GM12878 (cell line): Measurements from ENCODE around the gene RIPOR1. TPM values are rescaled to one million over a fixed set of nuclear protein-coding genes. Genes with fewer than 3 reads are reported as not detected.
A peak's percentile ranks its signal among the peaks of the same experiment; 100 is the strongest.

Experiments used
- BCL11A ChIP-seq: IDR thresholded peaks from 2 replicates; pipeline ENCODE4 v1.6.1; 2011; ENCODE audit warnings: low read depth, low read length
- BCLAF1 ChIP-seq: fragments of 450-650 bp; IDR thresholded peaks from 2 replicates; pipeline ENCODE4 v1.6.1; 2017; ENCODE audit warnings: antibody characterized with exemption, mild to moderate bottlenecking, moderate library complexity
- CHD2 ChIP-seq: IDR thresholded peaks from 2 replicates; pipeline ENCODE4 v1.6.1; 2011; ENCODE audit warnings: low read depth, low read length, improper control_type of control experiment, borderline replicate concordance
- CHD4 ChIP-seq: fragments of 200-600 bp; sonication (generic); IDR thresholded peaks from 2 replicates; pipeline ENCODE4 v1.6.1; 2016; ENCODE audit warnings: mild to moderate bottlenecking
- E2F4 ChIP-seq: IDR thresholded peaks from 2 replicates; pipeline ENCODE4 v1.6.1; 2012; ENCODE audit warnings: low read depth, low read length, improper control_type of control experiment
- ELK1 ChIP-seq: IDR thresholded peaks from 2 replicates; pipeline ENCODE4 v1.6.1; 2012; ENCODE audit warnings: low read depth, low read length, improper control_type of control experiment
- GATAD2B ChIP-seq: fragments of 450-650 bp; conservative IDR thresholded peaks from 2 replicates; pipeline ENCODE4 v1.6.1; 2017; ENCODE audit warnings: low read depth, mild to moderate bottlenecking, moderate library complexity
- HCFC1 ChIP-seq: fragments of 150-350 bp; IDR thresholded peaks from 2 replicates; pipeline ENCODE4 v1.6.1; 2014; ENCODE audit warnings: low read length
- IRF4 ChIP-seq: IDR thresholded peaks from 2 replicates; pipeline ENCODE4 v1.6.1; 2011; ENCODE audit warnings: low read depth, low read length
- IRF5 ChIP-seq: fragments of 450-650 bp; IDR thresholded peaks from 2 replicates; pipeline ENCODE4 v1.6.1; 2017; ENCODE audit warnings: borderline replicate concordance
- KLF5 ChIP-seq: fragments of 450-650 bp; IDR thresholded peaks from 2 replicates; pipeline ENCODE4 v1.6.1; 2014; ENCODE audit warnings: mild to moderate bottlenecking; ENCODE audit not compliant: partially characterized antibody
- LARP7 ChIP-seq: fragments of 450-650 bp; IDR thresholded peaks from 2 replicates; pipeline ENCODE4 v1.6.1; 2017; ENCODE audit warnings: mild to moderate bottlenecking
- MEF2B ChIP-seq: fragments of 450-650 bp; IDR thresholded peaks from 2 replicates; pipeline ENCODE4 v1.6.1; 2018; ENCODE audit warnings: mild to moderate bottlenecking, moderate library complexity; ENCODE audit not compliant: partially characterized antibody, poor library complexity, severe bottlenecking
- MTA2 ChIP-seq: fragments of 450-650 bp; IDR thresholded peaks from 2 replicates; pipeline ENCODE4 v1.6.1; 2016; ENCODE audit warnings: low read depth, mild to moderate bottlenecking, moderate library complexity
- NRF1 ChIP-seq: conservative IDR thresholded peaks from 2 replicates; pipeline ENCODE4 v1.6.1; 2011; ENCODE audit warnings: mild to moderate bottlenecking, low read depth, low read length, improper control_type of control experiment
- PAX5 ChIP-seq: IDR thresholded peaks from 2 replicates; pipeline ENCODE4 v1.6.1; 2011; ENCODE audit warnings: low read depth, low read length, borderline replicate concordance
- PBX3 ChIP-seq: IDR thresholded peaks from 2 replicates; pipeline ENCODE4 v1.6.1; 2011; ENCODE audit warnings: mild to moderate bottlenecking, low read depth, low read length, moderate library complexity; ENCODE audit not compliant: insufficient replicate concordance
- POLR2A ChIP-seq: IDR thresholded peaks from 2 replicates; pipeline ENCODE4 v1.6.1; 2011; ENCODE audit warnings: low read depth, mild to moderate bottlenecking, low read length
- POLR2AphosphoS5 ChIP-seq: IDR thresholded peaks from 2 replicates; pipeline ENCODE4 v1.6.1; 2011; ENCODE audit warnings: mild to moderate bottlenecking, low read length, inconsistent platforms
- POU2F2 ChIP-seq: IDR thresholded peaks from 3 replicates; pipeline ENCODE4 v1.6.1; 2011; ENCODE audit warnings: low read depth, mild to moderate bottlenecking, low read length, borderline replicate concordance
- RAD21 ChIP-seq: IDR thresholded peaks from 2 replicates; pipeline ENCODE4 v1.6.1; 2011; ENCODE audit warnings: mild to moderate bottlenecking, low read depth, low read length, moderate library complexity; ENCODE audit not compliant: insufficient read depth
- RBBP5 ChIP-seq: fragments of 200-600 bp; sonication (generic); conservative IDR thresholded peaks from 2 replicates; pipeline ENCODE4 v1.6.1; 2016
- SRF ChIP-seq, 2 experiments: IDR thresholded peaks; 2 replicates each; pipeline ENCODE4 v1.6.1; 2011; ENCODE audit warnings: low read depth in 2 of 2, low read length in 2 of 2, mild to moderate bottlenecking in 1 of 2, moderate library complexity in 1 of 2
- SUZ12 ChIP-seq: fragments of 200-600 bp; sonication (generic); IDR thresholded peaks from one replicate; pipeline ENCODE4 v1.6.1; 2018; ENCODE audit warnings: antibody characterized with exemption, mild to moderate bottlenecking; ENCODE audit not compliant: unreplicated experiment
- TAF1 ChIP-seq: IDR thresholded peaks from 2 replicates; pipeline ENCODE4 v1.6.1; 2011; ENCODE audit warnings: mild to moderate bottlenecking, low read depth, low read length, borderline replicate concordance
- polyA plus RNA-seq, 11 experiments: library from polyadenylated mRNA; depleted of rRNA in 4 of 11; unstranded in 6 of 11; stranded (reverse) in 5 of 11; fragments of >200 nt; fragmentation: Nextera tagmentation in 4 of 11; fragmentation: Illumina TruSeq in 1 of 11; extraction: Ambion mirVana in 4 of 11; extraction: Trizol in 1 of 11; gene quantifications; 1 replicate in 1 of 11; 2 replicates in 10 of 11; pipeline versions ENCODE4 v1.2.1 to v1.2.3, GENCODE V29; 2011 to 2016; ENCODE audit warnings: inconsistent platforms in 2 of 11, missing spikeins in 2 of 11, low read depth in 1 of 11
- total RNA-seq, 4 experiments: library from RNA; depleted of rRNA in 3 of 4; stranded (reverse); fragments of >200 nt in 3 of 4; fragmentation: Illumina TruSeq in 1 of 4; extraction: Trizol in 1 of 4; gene quantifications; 2 replicates each; pipeline versions ENCODE4 v1.2.1 to v1.2.3, GENCODE V29; 2013 to 2021

Gene RIPOR1
- total and polyA plus RNA-seq, 10 of the 15 experiments (the other 5 are each of a cell fraction or from before 2014, with no cell fraction given), result 0.13 to 28.5 (median 7.0) TPM

- no peak for TF ChIP-seq BCLAF1
- TF ChIP-seq TAF1, result no peak
- no peak for TF ChIP-seq E2F4
- no peak for TF ChIP-seq SUZ12
- TF ChIP-seq NRF1, result no peak
- TF ChIP-seq MEF2B, result peak; percentile 38
- TF ChIP-seq IRF5, result no peak
- TF ChIP-seq GATAD2B, result 0 out of 2 replicates have a peak, but pooled peaks have one; percentile 28
- TF ChIP-seq BCL11A, result 0 out of 2 replicates have a peak, but pooled peaks have one; percentile 6
- no peak for TF ChIP-seq RBBP5
- TF ChIP-seq LARP7, result no peak
- TF ChIP-seq POLR2A, result no peak
- no peak for TF ChIP-seq SRF (IDR thresholded peaks at IDR 0.05; ENCODE audit: low read depth in 2 of 2, low read length in 2 of 2)
- TF ChIP-seq RAD21, result peak; percentile 77
- no peak for TF ChIP-seq ELK1
- no peak for TF ChIP-seq HCFC1
- TF ChIP-seq PBX3, result no peak
- no peak for TF ChIP-seq CHD4
- TF ChIP-seq MTA2, result 0 out of 2 replicates have a peak, but pooled peaks have one; percentile 59
- TF ChIP-seq CHD2, result no peak
- no peak for TF ChIP-seq KLF5
- 0 out of 3 replicates have a peak, but pooled peaks have one; percentile 43 for TF ChIP-seq POU2F2
- TF ChIP-seq IRF4, result 0 out of 2 replicates have a peak, but pooled peaks have one; percentile 26
- TF ChIP-seq PAX5, result no peak
- no peak for TF ChIP-seq POLR2AphosphoS5
Observed at GRCh38 chr16:67514382-67514828, 14.2 kb upstream of the RIPOR1 start (continued).
